Adrenal gland (tissue), 5 donors: ENCODE results near the gene PSD.

Experiments
- CTCF ChIP-seq, 6 experiments: fragments of 450-650 bp in 4 of 6; fragments of 200-600 bp in 2 of 6; sonication (generic) in 1 of 6; IDR thresholded peaks; 1 replicate in 5 of 6; 2 replicates in 1 of 6; pipeline versions ENCODE4 v1.5.1 to v1.8.0; 2016 to 2021; ENCODE audit warnings: antibody characterized with exemption in 6 of 6, mild to moderate bottlenecking in 2 of 6, moderate library complexity in 1 of 6
- POLR2A ChIP-seq, 2 donors: fragments of 450-650 bp; IDR thresholded peaks; one replicate each; pipeline ENCODE4 v1.6.1; 2017; ENCODE audit warnings: antibody characterized with exemption in 2 of 2, mild to moderate bottlenecking in 2 of 2, moderate library complexity in 1 of 2
- donor health status: DM: no; HTN: no; CAD: no.

- TF ChIP-seq POLR2A (IDR thresholded peaks at IDR 0.05), result no peak
- no peak for TF ChIP-seq CTCF (IDR thresholded peaks at IDR 0.05)
Observed at GRCh38 chr10:102450124-102450373, 31.5 kb upstream of the PSD start.
